ENCODE results near the gene PRKCA.

PRKCA gene

DNA sequence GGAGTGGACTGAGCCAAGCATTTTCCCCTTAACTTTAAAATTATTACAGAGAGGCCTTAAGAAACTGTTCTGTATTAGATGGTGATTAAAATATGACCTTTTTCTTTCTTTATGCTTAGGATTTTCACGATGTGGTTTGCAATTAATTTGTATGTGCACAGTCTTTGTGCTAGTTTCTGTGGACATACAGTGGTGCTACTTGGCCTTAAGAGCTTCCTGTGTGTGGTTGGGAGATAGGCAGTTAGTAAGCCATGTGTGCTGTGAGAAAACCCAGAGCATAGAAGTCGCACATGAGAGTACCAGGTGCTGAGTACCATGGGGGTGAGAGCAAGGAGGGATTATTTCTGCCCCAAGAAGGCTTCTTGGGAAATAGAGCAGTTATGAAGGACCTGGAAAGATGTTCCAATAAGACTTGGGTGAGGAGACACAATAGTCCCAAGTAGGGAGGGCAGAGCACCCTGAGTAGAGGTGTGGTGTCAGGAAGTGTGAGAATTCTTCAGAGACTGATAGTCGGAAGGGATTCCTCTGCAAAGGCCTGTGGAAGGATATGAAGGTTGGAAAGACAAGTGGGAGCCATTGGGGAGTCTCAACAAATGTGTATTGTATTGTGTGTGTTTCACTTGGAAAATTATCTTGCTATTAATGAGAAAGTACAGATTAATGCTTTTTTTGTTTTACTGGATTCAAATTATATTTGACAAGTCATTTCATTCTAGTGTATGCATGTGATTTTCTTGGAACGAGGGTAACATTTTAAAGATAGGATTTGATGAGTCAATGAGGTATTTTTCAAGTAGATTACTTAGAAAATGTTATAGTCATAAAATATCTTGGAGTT is 239.9 kb downstream of the PRKCA start:
- H3K4me1 ChIP-seq (ENCODE audit: low read depth, poor library complexity, severe bottlenecking) = peaks cover 30% of the 10 kb centered on the region
- H3K79me2 ChIP-seq (ENCODE audit: insufficient read depth, low read depth) = no peaks in the 10 kb centered on the region
- TF ChIP-seq, protein P1, sequence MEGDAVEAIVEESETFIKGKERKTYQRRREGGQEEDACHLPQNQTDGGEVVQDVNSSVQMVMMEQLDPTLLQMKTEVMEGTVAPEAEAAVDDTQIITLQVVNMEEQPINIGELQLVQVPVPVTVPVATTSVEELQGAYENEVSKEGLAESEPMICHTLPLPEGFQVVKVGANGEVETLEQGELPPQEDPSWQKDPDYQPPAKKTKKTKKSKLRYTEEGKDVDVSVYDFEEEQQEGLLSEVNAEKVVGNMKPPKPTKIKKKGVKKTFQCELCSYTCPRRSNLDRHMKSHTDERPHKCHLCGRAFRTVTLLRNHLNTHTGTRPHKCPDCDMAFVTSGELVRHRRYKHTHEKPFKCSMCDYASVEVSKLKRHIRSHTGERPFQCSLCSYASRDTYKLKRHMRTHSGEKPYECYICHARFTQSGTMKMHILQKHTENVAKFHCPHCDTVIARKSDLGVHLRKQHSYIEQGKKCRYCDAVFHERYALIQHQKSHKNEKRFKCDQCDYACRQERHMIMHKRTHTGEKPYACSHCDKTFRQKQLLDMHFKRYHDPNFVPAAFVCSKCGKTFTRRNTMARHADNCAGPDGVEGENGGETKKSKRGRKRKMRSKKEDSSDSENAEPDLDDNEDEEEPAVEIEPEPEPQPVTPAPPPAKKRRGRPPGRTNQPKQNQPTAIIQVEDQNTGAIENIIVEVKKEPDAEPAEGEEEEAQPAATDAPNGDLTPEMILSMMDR (conservative IDR thresholded peaks at IDR 0.05; ENCODE audit: low read depth, low read length) = no peak
- H3K9ac ChIP-seq = no peak overlapping the region
- no peak overlapping the region for H3K4me3 ChIP-seq (IDR thresholded peaks at IDR 0.05; ENCODE audit: insufficient read depth, low read depth, low read length)
- peak overlapping the region; percentile 58 for H3K4me2 ChIP-seq
- peak overlapping the region; percentile 40; the same call in 1 of the 2 replicates for H3K27ac ChIP-seq
- no peaks in the 10 kb centered on the region for H4K20me1 ChIP-seq (ENCODE audit: insufficient read depth)
- H3K36me3 ChIP-seq (ENCODE audit: insufficient read depth) = no peaks in the 10 kb centered on the region
- H2AFZ ChIP-seq (ENCODE audit: low read depth) = no peak overlapping the region
- H3K27me3 ChIP-seq (ENCODE audit: insufficient read depth, low read depth) = no peaks in the 10 kb centered on the region

DNA sequence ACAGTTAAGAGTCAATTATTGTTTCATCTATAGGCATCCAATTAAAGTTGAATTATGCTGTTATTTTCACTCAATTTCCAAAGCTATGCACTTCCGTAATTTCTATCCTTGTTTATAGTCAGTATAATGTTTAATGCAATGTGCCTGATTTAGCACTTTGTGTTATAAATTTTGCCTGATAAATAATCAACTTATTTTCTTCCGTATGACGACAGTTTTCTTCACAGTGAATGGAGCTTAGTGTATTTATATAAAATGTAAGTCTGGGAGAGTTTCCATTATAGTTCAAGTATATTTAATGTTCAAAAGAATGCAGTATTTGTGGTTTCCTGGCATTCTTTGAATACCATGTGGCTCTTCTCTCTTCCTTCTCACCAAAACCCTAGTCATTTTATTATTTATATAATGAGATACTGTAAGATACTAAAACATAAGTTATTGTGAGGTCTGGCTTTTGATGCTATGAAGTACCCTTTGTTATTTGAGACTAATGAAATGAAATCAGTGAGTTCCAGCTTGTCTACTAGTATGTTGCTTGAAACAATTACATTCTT is 240.6 kb downstream of the PRKCA start:
- no peaks in the 10 kb centered on the region for H3K36me3 ChIP-seq (ENCODE audit: insufficient read depth)
- H3K4me3 ChIP-seq (IDR thresholded peaks at IDR 0.05; ENCODE audit: insufficient read depth, low read depth, low read length) = no peak overlapping the region
- H2AFZ ChIP-seq (ENCODE audit: low read depth) = no peak overlapping the region
- H3K27me3 ChIP-seq (ENCODE audit: insufficient read depth, low read depth) = no peaks in the 10 kb centered on the region
- H4K20me1 ChIP-seq (ENCODE audit: insufficient read depth) = no peaks in the 10 kb centered on the region
- no peak overlapping the region for H3K9ac ChIP-seq
- H3K4me2 ChIP-seq = peak overlapping the region; percentile 58
- H3K4me1 ChIP-seq (ENCODE audit: low read depth, poor library complexity, severe bottlenecking) = peaks cover 30% of the 10 kb centered on the region
- H3K79me2 ChIP-seq (ENCODE audit: insufficient read depth, low read depth) = no peaks in the 10 kb centered on the region
- no peak overlapping the region for H3K27ac ChIP-seq
- TF ChIP-seq, protein P1 (conservative IDR thresholded peaks at IDR 0.05; ENCODE audit: low read depth, low read length) = no peak

DNA sequence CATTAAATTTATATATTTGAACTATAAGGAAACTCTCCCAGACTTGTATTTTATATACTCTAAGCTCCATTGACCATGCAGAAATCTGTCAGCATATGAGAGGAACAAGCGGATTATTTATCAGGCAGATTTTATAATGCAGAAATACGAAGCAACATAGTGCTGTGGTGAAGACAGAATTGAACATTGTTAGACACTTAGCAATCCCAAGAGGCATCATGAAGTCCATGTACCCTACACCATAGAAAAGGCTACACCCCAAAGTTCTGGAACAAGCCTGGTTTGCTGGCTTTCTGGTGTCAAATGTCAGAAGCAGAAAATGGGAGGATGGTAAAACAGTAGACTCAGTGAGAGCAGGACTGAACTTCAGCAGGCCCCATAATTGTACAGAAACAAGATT is 241.1 kb downstream of the PRKCA start:
- no peaks in the 10 kb centered on the region for H3K36me3 ChIP-seq (ENCODE audit: insufficient read depth)
- no peaks in the 10 kb centered on the region for H4K20me1 ChIP-seq (ENCODE audit: insufficient read depth)
- no peak overlapping the region for H3K9ac ChIP-seq
- no peak overlapping the region for H2AFZ ChIP-seq (ENCODE audit: low read depth)
- no peak overlapping the region for H3K4me2 ChIP-seq
- no peaks in the 10 kb centered on the region for H3K27me3 ChIP-seq (ENCODE audit: insufficient read depth, low read depth)
- no peaks in the 10 kb centered on the region for H3K79me2 ChIP-seq (ENCODE audit: insufficient read depth, low read depth)
- H3K27ac ChIP-seq = no peak overlapping the region
- TF ChIP-seq, protein P1 (conservative IDR thresholded peaks at IDR 0.05; ENCODE audit: low read depth, low read length) = no peak
- peaks cover 30% of the 10 kb centered on the region for H3K4me1 ChIP-seq (ENCODE audit: low read depth, poor library complexity, severe bottlenecking)
- no peak overlapping the region for H3K4me3 ChIP-seq (IDR thresholded peaks at IDR 0.05; ENCODE audit: insufficient read depth, low read depth, low read length)

DNA sequence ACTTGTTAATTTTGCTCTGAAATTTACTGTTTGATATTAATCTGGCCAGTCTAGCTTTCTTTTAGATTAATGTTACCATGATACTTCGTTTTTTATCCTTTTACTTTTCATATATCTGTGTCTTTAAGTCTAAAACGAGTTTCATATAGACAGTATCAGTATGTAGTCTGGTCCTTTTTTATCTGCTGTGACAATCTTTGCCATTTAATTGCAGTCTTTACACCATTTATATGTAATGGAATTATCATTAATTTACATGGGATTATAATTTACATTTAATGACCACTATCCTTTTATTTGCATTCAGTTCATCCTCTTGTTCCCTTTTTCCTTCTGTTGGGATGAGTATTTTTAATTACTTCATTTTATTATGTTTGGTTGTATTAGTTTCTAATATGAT is 243.5 kb downstream of the PRKCA start:
- H3K36me3 ChIP-seq (ENCODE audit: insufficient read depth) = no peaks in the 10 kb centered on the region
- H3K9ac ChIP-seq = no peak overlapping the region
- no peaks in the 10 kb centered on the region for H3K79me2 ChIP-seq (ENCODE audit: insufficient read depth, low read depth)
- no peaks in the 10 kb centered on the region for H4K20me1 ChIP-seq (ENCODE audit: insufficient read depth)
- no peak overlapping the region for H2AFZ ChIP-seq (ENCODE audit: low read depth)
- TF ChIP-seq, protein P1 (conservative IDR thresholded peaks at IDR 0.05; ENCODE audit: low read depth, low read length) = no peak
- no peak overlapping the region for H3K4me3 ChIP-seq (IDR thresholded peaks at IDR 0.05; ENCODE audit: insufficient read depth, low read depth, low read length)
- no peak overlapping the region for H3K27ac ChIP-seq
- H3K4me1 ChIP-seq (ENCODE audit: low read depth, poor library complexity, severe bottlenecking) = peaks cover 26% of the 10 kb centered on the region
- no peak overlapping the region for H3K4me2 ChIP-seq
- H3K27me3 ChIP-seq (ENCODE audit: insufficient read depth, low read depth) = no peaks in the 10 kb centered on the region
